Lung (tissue), 12 donors: Measurements from ENCODE around the gene ASB2. TPM values are rescaled to one million over a fixed set of nuclear protein-coding genes. Genes with fewer than 3 reads are reported as not detected.

ENCODE experiments used
- ATAC-seq: fragments of 200-7000 bp; cut with Tn5 transposase; one replicate; pipeline ENCODE4 v1.9.1; 2020; ENCODE audit warnings: moderate number of reproducible peaks; ENCODE audit not compliant: insufficient read depth, low FRiP score
- DNase-seq, 3 donors: peaks; one replicate each; pipeline ENCODE4 v3.0.0-alpha.2; 2013 to 2017
- H3K27ac ChIP-seq, 2 donors: one replicate each; pipeline ENCODE4 v1.5.1; 2013; ENCODE audit warnings: mild to moderate bottlenecking in 2 of 2, moderate library complexity in 2 of 2, control low read depth in 1 of 2, inconsistent platforms in 1 of 2, low read depth in 1 of 2, low read length in 1 of 2
- H3K27me3 ChIP-seq, 3 donors: one replicate each; pipeline ENCODE4 v1.5.1; 2013; ENCODE audit warnings: low read length in 2 of 3; ENCODE audit not compliant: control insufficient read depth in 3 of 3, insufficient read depth in 3 of 3
- H3K36me3 ChIP-seq, 4 donors: one replicate each; pipeline ENCODE4 v1.5.1; 2013; ENCODE audit warnings: low read length in 4 of 4, mild to moderate bottlenecking in 1 of 4, moderate library complexity in 1 of 4; ENCODE audit not compliant: control insufficient read depth in 4 of 4, insufficient read depth in 4 of 4
- H3K4me1 ChIP-seq, 5 donors: one replicate each; pipeline ENCODE4 v1.5.1; 2013; ENCODE audit warnings: low read length in 5 of 5, mild to moderate bottlenecking in 2 of 5, moderate library complexity in 1 of 5; ENCODE audit not compliant: control insufficient read depth in 5 of 5, insufficient read depth in 5 of 5
- H3K4me3 ChIP-seq: one replicate; pipeline ENCODE4 v1.5.1; 2013; ENCODE audit warnings: mild to moderate bottlenecking, control low read depth, moderate library complexity
- H3K9ac ChIP-seq, 2 donors: one replicate each; pipeline ENCODE4 v1.5.1; 2013; ENCODE audit warnings: low read length in 2 of 2, control low read depth in 1 of 2; ENCODE audit not compliant: insufficient read depth in 1 of 2
- H3K9me3 ChIP-seq, 4 donors: one replicate each; pipeline ENCODE4 v1.5.1; 2013; ENCODE audit warnings: low read length in 3 of 4, mild to moderate bottlenecking in 1 of 4, moderate library complexity in 1 of 4; ENCODE audit not compliant: control insufficient read depth in 4 of 4, insufficient read depth in 3 of 4
- CTCF ChIP-seq: IDR thresholded peaks from 2 replicates; pipeline ENCODE4 v1.5.1; 2012; ENCODE audit warnings: mild to moderate bottlenecking; ENCODE audit errors: control extremely low read depth, extremely low read depth
- WGBS, 2 donors: extraction: QIAGEN DNeasy Blood & Tissue Kit; methylation state at CpG; one replicate each; pipeline ENCODE4 v1.1.7; 2013; 5-methylcytosine and 5-hydroxymethylcytosine counted together
- polyA plus RNA-seq, 2 donors: library from polyadenylated mRNA; stranded (reverse); fragments of 200-250 nt; gene quantifications; one replicate each; pipeline ENCODE4 v1.2.1, GENCODE V29; 2013
- total RNA-seq, 2 donors: library from RNA; depleted of rRNA in 1 of 2; stranded (reverse); fragments of >200 nt in 1 of 2; gene quantifications; one replicate each; pipeline ENCODE4 v1.2.1, GENCODE V29; 2014 to 2021
- donor health status: control.
- donor health status: control.
- donor health status: Bipolar disorder and iron deficiency.
- donor health status: healthy.
- donor health status: DM: yes; HTN: yes; CAD: no.

ASB2 gene
- total and polyA plus RNA-seq, 4 donors: 1.8 to 3.7 (median 2.6) TPM

GRCh38 chr14:94015223-94015622 lies 38.9 kb upstream of the ASB2 start:
- Histone ChIP-seq H3K9ac (no peak overlapping the region), H3K36me3 (no peaks in the 10 kb centered on the region), H3K4me3 (no peak overlapping the region), H3K4me1 (no peaks in the 10 kb centered on the region), H3K27ac (no peak overlapping the region), H3K9me3 (no peaks in the 10 kb centered on the region), H3K27me3 (peaks cover 0 to 3% (median 0%) of the 10 kb centered on the region in 3 donors)
- ATAC-seq (no peak), DNase-seq (no peak)
- WGBS, 2 donors: 84 to 100% methylated on average over 2 of the region's 2 CpGs
- no peak for TF ChIP-seq CTCF

GRCh38 chr14:94014382-94014781 lies 38.0 kb upstream of the ASB2 start:
- TF ChIP-seq CTCF: no peak
- DNase-seq (no peak), ATAC-seq (no peak)
- Histone ChIP-seq H3K27me3 (peaks cover 0 to 3% (median 0%) of the 10 kb centered on the region in 3 donors), H3K27ac (no peak overlapping the region), H3K9ac (no peak overlapping the region), H3K4me1 (no peaks in the 10 kb centered on the region), H3K9me3 (no peaks in the 10 kb centered on the region), H3K4me3 (no peak overlapping the region), H3K36me3 (no peaks in the 10 kb centered on the region)
- 76 to 82% methylated on average over 6 of the region's 6 CpGs for WGBS, 2 donors

GRCh38 chr14:94011795-94012194 lies 35.4 kb upstream of the ASB2 start:
- no peaks in the 10 kb centered on the region for H3K4me1 ChIP-seq
- no peak for TF ChIP-seq CTCF
- H3K27me3 ChIP-seq: peaks cover 0 to 3% (median 0%) of the 10 kb centered on the region in 3 donors
- no peak for DNase-seq
- 31% methylated on average over 2 of the region's 2 CpGs for WGBS, 2 donors
- no peak overlapping the region for H3K27ac ChIP-seq
- no peaks in the 10 kb centered on the region for H3K36me3 ChIP-seq
- H3K4me3 ChIP-seq: no peak overlapping the region
- no peaks in the 10 kb centered on the region for H3K9me3 ChIP-seq
- no peak for ATAC-seq
- no peak overlapping the region for H3K9ac ChIP-seq

- DNase-seq: no peak
- TF ChIP-seq CTCF: no peak
- WGBS, 2 donors: 91 to 97% methylated on average over 6 of the region's 6 CpGs
- Histone ChIP-seq H3K4me3 (no peak overlapping the region), H3K4me1 (no peaks in the 10 kb centered on the region), H3K27ac (no peak overlapping the region), H3K9ac (no peak overlapping the region), H3K9me3 (no peaks in the 10 kb centered on the region), H3K27me3 (peaks cover 0 to 3% (median 0%) of the 10 kb centered on the region in 3 donors), H3K36me3 (no peaks in the 10 kb centered on the region)
- no peak for ATAC-seq
Observed at GRCh38 chr14:94010625-94011024, 34.3 kb upstream of the ASB2 start.
